HG02981 (cell line): ENCODE measurements around the gene CNTN5.
"Not testable (repeated sequence)": the region's sequence is repeated elsewhere in the genome, so short reads cannot be mapped to it uniquely, and the experiment has no call there.

Experiments
- ATAC-seq: cut with Tn5 transposase; IDR thresholded peaks from one replicate; pipeline ENCODE4 v1.9.1; 2021; ENCODE audit warnings: mild to moderate bottlenecking, moderate library complexity; ENCODE audit not compliant: unreplicated experiment

The CNTN5 gene

GRCh38 chr11:99706848-99707247 is 686.1 kb downstream of the CNTN5 start:
- no peak for ATAC-seq

- ATAC-seq = no peak
Measured at GRCh38 chr11:99708928-99709672, 688.4 kb downstream of the CNTN5 start.

- ATAC-seq = no peak
Measured at GRCh38 chr11:99716302-99716701, 695.6 kb downstream of the CNTN5 start.

GRCh38 chr11:99718291-99718690 is 697.5 kb downstream of the CNTN5 start:
- no peak for ATAC-seq

GRCh38 chr11:99739464-99740089 is 718.8 kb downstream of the CNTN5 start:
- ATAC-seq = no peak

- no peak for ATAC-seq
Measured at GRCh38 chr11:99742501-99742900, 721.8 kb downstream of the CNTN5 start.

- no peak for ATAC-seq
Measured at GRCh38 chr11:99759787-99760186, 739.0 kb downstream of the CNTN5 start.

- ATAC-seq = no peak
Measured at GRCh38 chr11:99766811-99767210, 746.1 kb downstream of the CNTN5 start.

- no peak for ATAC-seq
Measured at GRCh38 chr11:99773646-99774045, 752.9 kb downstream of the CNTN5 start.

- ATAC-seq = no peak
Measured at GRCh38 chr11:99781074-99781473, 760.3 kb downstream of the CNTN5 start.

GRCh38 chr11:99791354-99791753 is 770.6 kb downstream of the CNTN5 start:
- no peak for ATAC-seq

GRCh38 chr11:99795999-99796398 is 775.2 kb downstream of the CNTN5 start:
- no peak for ATAC-seq

GRCh38 chr11:99803501-99803900 is 782.8 kb downstream of the CNTN5 start:
- no peak for ATAC-seq

GRCh38 chr11:99812516-99812915 is 791.8 kb downstream of the CNTN5 start:
- no peak for ATAC-seq

- no peak for ATAC-seq
Measured at GRCh38 chr11:99814021-99814420, 793.3 kb downstream of the CNTN5 start.

- ATAC-seq = no peak
Measured at GRCh38 chr11:99814738-99815137, 794.0 kb downstream of the CNTN5 start.

GRCh38 chr11:99818991-99819390 is 798.2 kb downstream of the CNTN5 start:
- ATAC-seq = no peak

- ATAC-seq = no peak
Measured at GRCh38 chr11:99822846-99823565, 802.3 kb downstream of the CNTN5 start.

GRCh38 chr11:99836739-99837138 is 816.0 kb downstream of the CNTN5 start:
- not testable (repeated sequence) for ATAC-seq

- ATAC-seq = no peak
Measured at GRCh38 chr11:99841885-99842284, 821.1 kb downstream of the CNTN5 start.

GRCh38 chr11:99865951-99866350 is 845.2 kb downstream of the CNTN5 start:
- no peak for ATAC-seq

GRCh38 chr11:99881610-99882009 is 860.9 kb downstream of the CNTN5 start:
- ATAC-seq = no peak
